K562 (cell line): ENCODE measurements around the gene WIPF2. TPM values are rescaled to one million over a fixed set of nuclear protein-coding genes. Genes with fewer than 3 reads are reported as not detected.
A peak's percentile ranks its signal among the peaks of the same experiment; 100 is the strongest.
"Not testable (repeated sequence)": the region's sequence is repeated elsewhere in the genome, so short reads cannot be mapped to it uniquely, and the experiment has no call there.

Source experiments
- ATAC-seq: fragments of 200-7000 bp; cut with Tn5 transposase; 3 replicates; pipeline ENCODE4 v1.9.1; 2020; ENCODE audit warnings: moderate library complexity
- BruUV-seq: library from RNA; stranded (reverse); fragments of 400-500 nt; replicated peaks from 2 replicates; lab custom pipeline; 2021; lab: Mats Ljungman, UMichigan
- CTCF ChIA-PET: fragments of 300-600 bp; formaldehyde crosslinking; extraction: SDS; loops from one replicate; lab custom pipeline; 2021; ENCODE audit warnings: low intra/inter-chr PET ratio; lab: Yijun Ruan, JAX
- POLR2A ChIA-PET: fragments of 300-600, 350-650 bp; sonication (Branson Sonifier 250); formaldehyde crosslinking; extraction: SDS; loops from one replicate; lab custom pipeline; 2021; ENCODE audit warnings: antibody characterized with exemption, inconsistent platforms; lab: Yijun Ruan, JAX
- DNase-seq, 4 experiments: peaks; one replicate each; pipeline versions ENCODE4 v3.0.0 to v3.0.0-alpha.2; 2011 to 2018; ENCODE audit warnings: low spot score in 3 of 4, mixed read lengths in 3 of 4; ENCODE audit errors: extremely low read depth in 1 of 4
- FAIRE-seq: peaks from 2 replicates; lab custom pipeline; 2011; peaks lifted over from hg19 to GRCh38; lab: Jason Lieb, UNC
- H2AFZ ChIP-seq: 2 replicates; pipeline ENCODE4 v1.6.0; 2011; ENCODE audit warnings: low read depth, low read length, control low read depth, inconsistent platforms
- H3K27ac ChIP-seq: fragments of 200-600 bp; 3 replicates; pipeline ENCODE4 v1.8.0; 2011; ENCODE audit warnings: low read depth, mild to moderate bottlenecking, control low read depth, inconsistent platforms, low read length, moderate library complexity, mixed read lengths; ENCODE audit errors: extremely low read depth
- H3K27me3 ChIP-seq, 2 experiments: fragments of 300-600 bp in 1 of 2; 2 replicates in 1 of 2; 3 replicates in 1 of 2; pipeline versions ENCODE4 v1.6.0 to v1.8.0; 2011; ENCODE audit warnings: inconsistent platforms in 2 of 2, low read length in 2 of 2, mild to moderate bottlenecking in 1 of 2, mixed read lengths in 1 of 2, moderate library complexity in 1 of 2; ENCODE audit not compliant: control insufficient read depth in 2 of 2, insufficient read depth in 2 of 2
- H3K36me3 ChIP-seq: fragments of 300-600 bp; 3 replicates; pipeline ENCODE4 v1.8.0; 2011; ENCODE audit warnings: mild to moderate bottlenecking, low read length, inconsistent platforms; ENCODE audit not compliant: control insufficient read depth, insufficient read depth
- H3K4me1 ChIP-seq, 2 experiments: fragments of 200-600 bp in 1 of 2; replicated peaks in 1 of 2; 2 replicates in 1 of 2; 3 replicates in 1 of 2; pipeline versions ENCODE4 v1.5.1 to v1.8.0; 2011; ENCODE audit warnings: inconsistent platforms in 2 of 2, low read length in 2 of 2, mild to moderate bottlenecking in 1 of 2, mixed read lengths in 1 of 2, moderate library complexity in 1 of 2; ENCODE audit not compliant: control insufficient read depth in 2 of 2, insufficient read depth in 2 of 2
- H3K4me2 ChIP-seq: 2 replicates; pipeline ENCODE4 v1.6.1; 2011; ENCODE audit warnings: low read length, control low read depth, inconsistent platforms, mixed read lengths; ENCODE audit not compliant: insufficient read depth
- H3K4me3 ChIP-seq: fragments of 200-600 bp; sonication (generic), shearing (Covaris generic); 2 replicates; pipeline ENCODE4 v1.5.1; 2016; ENCODE audit warnings: control low read depth, inconsistent platforms
- H3K79me2 ChIP-seq: fragments of 200-600 bp; 3 replicates; pipeline ENCODE4 v1.8.0; 2011; ENCODE audit warnings: low read length, inconsistent platforms; ENCODE audit not compliant: control insufficient read depth, insufficient read depth
- H3K9ac ChIP-seq, 2 experiments: 2 replicates each; pipeline versions ENCODE4 v1.6.0 to v1.6.1; 2011; ENCODE audit warnings: low read depth in 2 of 2, low read length in 2 of 2, control low read depth in 1 of 2, inconsistent platforms in 1 of 2, mild to moderate bottlenecking in 1 of 2, mixed read lengths in 1 of 2; ENCODE audit not compliant: insufficient read depth in 1 of 2
- H3K9me1 ChIP-seq: one replicate; pipeline ENCODE4 v1.6.0; 2011; ENCODE audit warnings: inconsistent platforms, mild to moderate bottlenecking, low read length, moderate library complexity; ENCODE audit not compliant: control insufficient read depth, insufficient read depth
- H3K9me3 ChIP-seq: replicated peaks from 2 replicates; pipeline ENCODE4 v1.5.1; 2011; ENCODE audit warnings: low read depth, low read length, inconsistent platforms; ENCODE audit not compliant: control insufficient read depth, insufficient read depth
- H4K20me1 ChIP-seq: replicated peaks from 2 replicates; pipeline ENCODE4 v1.6.1; 2011; ENCODE audit warnings: low read length, inconsistent platforms, mixed read lengths; ENCODE audit not compliant: control insufficient read depth, insufficient read depth
- ARID1B ChIP-seq: fragments of 450-650 bp; IDR thresholded peaks from 2 replicates; pipeline ENCODE4 v1.6.1; 2016; ENCODE audit warnings: antibody characterized with exemption, mild to moderate bottlenecking, inconsistent platforms
- NFIC ChIP-seq: fragments of 450-650 bp; IDR thresholded peaks from 2 replicates; pipeline ENCODE4 v1.6.1; 2017; ENCODE audit warnings: mild to moderate bottlenecking, inconsistent platforms
- POLR2A ChIP-seq: fragments of 450-650 bp; conservative IDR thresholded peaks from 2 replicates; pipeline ENCODE4 v1.6.1; 2016
- POLR2AphosphoS5 ChIP-seq: IDR thresholded peaks from 2 replicates; pipeline ENCODE4 v1.6.1; 2011; ENCODE audit warnings: mild to moderate bottlenecking, low read depth, low read length, moderate library complexity; ENCODE audit not compliant: control insufficient read depth, insufficient read depth
- RFX1 ChIP-seq: fragments of 450-650 bp; IDR thresholded peaks from 2 replicates; pipeline ENCODE4 v1.6.1; 2016; ENCODE audit warnings: mild to moderate bottlenecking, moderate library complexity
- TCF15 ChIP-seq: fragments of 250-450 bp; sonication (Bioruptor Pico); IDR thresholded peaks from 2 replicates; pipeline ENCODE4 v1.8.0; 2022; ENCODE audit warnings: moderate library complexity, mild to moderate bottlenecking, inconsistent platforms
- WGBS: fragments of 100-300 bp; shearing (Covaris generic); methylation state at CpG from one replicate; pipeline ENCODE4 v1.1.6; 2016; ENCODE audit warnings: low coverage, mixed read lengths; ENCODE audit not compliant: insufficient coverage; ENCODE audit errors: missing lambda C conversion rate; 5-methylcytosine and 5-hydroxymethylcytosine counted together
- in situ Hi-C: fragments of 300-500 bp; cut with MboI; formaldehyde crosslinking; loops from 4 replicates; pipeline ENCODE4 v1.15.0; 2018; ENCODE audit warnings: inconsistent platforms, mixed read lengths
- intact Hi-C: fragments of 100-400 bp; cut with micrococcal nuclease; formaldehyde crosslinking; loops from 2 replicates; pipeline ENCODE4 v1.14.2; 2022
- polyA plus RNA-seq, 8 experiments: library from polyadenylated mRNA; depleted of rRNA in 4 of 8; stranded (reverse) in 5 of 8; unstranded in 3 of 8; fragments of >200 nt; fragmentation: Nextera tagmentation in 2 of 8; fragmentation: Illumina TruSeq in 1 of 8; extraction: Ambion mirVana in 2 of 8; extraction: Trizol in 1 of 8; gene quantifications; 2 replicates each; pipeline versions ENCODE4 v1.2.1 to v1.2.3, GENCODE V29; 2011 to 2014; ENCODE audit warnings: inconsistent platforms in 1 of 8, missing spikeins in 1 of 8
- total RNA-seq, 7 experiments: library from RNA; depleted of rRNA in 6 of 7; stranded (reverse); fragments of >200 nt in 6 of 7; fragmentation: Illumina TruSeq in 2 of 7; extraction: Trizol in 2 of 7; gene quantifications; 2 replicates each; pipeline versions ENCODE4 v1.2.1 to v1.2.3, GENCODE V29; 2011 to 2021; ENCODE audit warnings: low replicate concordance in 1 of 7

The WIPF2 gene
- total and polyA plus RNA-seq, 9 of the 15 experiments (the other 6 are each of a cell fraction or from before 2014, with no cell fraction given), result 3.6 to 15.0 (median 5.3) TPM

DNA sequence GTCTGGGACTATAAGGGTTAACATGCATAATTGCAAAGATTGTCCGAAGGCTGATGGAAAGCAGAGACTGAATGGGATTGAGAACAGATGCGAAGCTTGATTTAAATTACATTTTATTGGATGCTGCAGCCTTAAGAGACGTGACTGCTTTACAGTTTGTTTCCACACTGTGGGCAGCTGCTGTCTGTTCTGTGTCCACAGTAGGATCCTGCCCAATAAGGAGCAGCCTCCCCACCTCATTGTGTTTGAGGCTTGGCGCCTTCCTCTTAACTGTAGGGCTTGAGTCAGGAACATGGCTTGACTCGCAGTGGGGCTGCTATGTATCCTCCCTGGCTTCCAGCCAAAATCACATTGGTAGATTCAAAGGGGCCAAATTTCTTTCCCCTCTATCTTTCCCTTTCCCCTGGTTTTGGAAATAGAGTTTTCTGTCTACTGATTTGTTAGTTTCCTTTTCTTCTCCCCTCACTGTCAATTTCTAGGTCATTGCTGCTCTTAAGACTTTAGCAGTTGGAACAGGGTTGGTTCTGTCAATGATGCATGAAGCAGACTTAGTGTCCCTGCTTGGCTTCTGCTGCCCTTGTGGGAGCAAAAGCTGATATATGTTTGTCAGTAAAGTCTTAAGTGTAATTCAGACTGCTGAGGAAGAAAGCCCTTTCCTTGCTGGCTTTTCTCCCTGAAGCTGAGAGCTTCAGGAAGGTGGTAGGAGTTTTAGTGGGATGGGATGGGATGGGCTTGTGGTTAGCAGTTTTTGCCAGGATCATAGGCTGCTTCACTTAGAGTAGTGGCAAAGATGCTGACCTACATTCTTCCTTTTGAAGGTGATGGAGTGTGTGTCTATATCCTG, 84.8 kb downstream of the WIPF2 start:
- no peaks in the 10 kb centered on the region for H3K27me3 ChIP-seq
- H3K4me1 ChIP-seq, result peaks cover 26 to 29% of the 10 kb centered on the region in 2 experiments
- DNase-seq (no peak), FAIRE-seq (no peak), ATAC-seq (no peak)
- TF ChIP-seq RFX1, result no peak
- peak; percentile 86 for TF ChIP-seq NFIC
- TF ChIP-seq POLR2A, result peak; percentile 14
- 0 out of 2 replicates have a peak, but pooled peaks have one; percentile 19 for TF ChIP-seq POLR2AphosphoS5
- no peak for TF ChIP-seq ARID1B
- no peak for TF ChIP-seq TCF15 (CRISPR knock-in tag)
- no peak overlapping the region for H3K4me2 ChIP-seq
- CTCF ChIA-PET, result interaction anchor here (1.0 to 3.7 kb wide), 7 partner anchors 16 to 256 kb away, joined by 3 to 90 read pairs (median 4); partner anchors contain the start of gene CDC6
- peaks cover 60% of the 10 kb centered on the region for H3K36me3 ChIP-seq
- no peaks in the 10 kb centered on the region for H3K9me3 ChIP-seq
- no peak overlapping the region for H3K4me3 ChIP-seq
- H3K9me1 ChIP-seq, result no peaks in the 10 kb centered on the region
- H3K27ac ChIP-seq, result no peak overlapping the region
- 78% methylated on average over 5 of the region's 5 CpGs for WGBS
- BruUV-seq, result no TSS peak
- in situ Hi-C loops (loop anchor here (5.0 kb wide), 1 partner anchor 48 kb away; no protein-coding TSS in a partner anchor), intact Hi-C loops (loop anchor here (1.0 to 10.0 kb wide), 2 partner anchors 51 to 231 kb away; no protein-coding TSS in a partner anchor)
- no peaks in the 10 kb centered on the region for H4K20me1 ChIP-seq
- H3K79me2 ChIP-seq, result no peaks in the 10 kb centered on the region; the same call in 2 of the 3 replicates
- POLR2A ChIA-PET, result interaction anchor here (0.5 to 2.0 kb wide), 6 partner anchors 8 to 591 kb away, joined by 3 to 7 read pairs (median 4); no protein-coding TSS in a partner anchor
- no peak overlapping the region for H2AFZ ChIP-seq
- H3K9ac ChIP-seq, result no peak overlapping the region

DNA sequence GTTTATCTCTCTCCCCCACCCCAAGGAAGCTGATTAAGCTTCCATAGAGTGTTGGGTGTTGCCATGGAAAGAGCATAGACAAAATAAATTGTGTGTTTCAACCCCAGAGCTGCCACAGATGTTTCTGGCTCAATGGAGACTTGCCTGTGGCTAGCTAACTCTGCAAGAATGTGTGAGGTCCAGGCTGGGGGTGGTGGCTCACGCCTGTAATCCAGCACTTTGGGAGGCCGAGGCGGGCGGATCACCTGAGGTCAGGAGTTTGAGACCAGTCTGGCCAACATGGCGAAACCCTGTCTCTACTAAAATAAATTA, 85.4 kb downstream of the WIPF2 start:
- not testable (repeated sequence) for FAIRE-seq, H4K20me1 ChIP-seq, ATAC-seq, H3K4me2 ChIP-seq, H3K27ac ChIP-seq, H3K9me3 ChIP-seq, H3K9ac ChIP-seq, DNase-seq, H3K27me3 ChIP-seq, H3K79me2 ChIP-seq, H3K9me1 ChIP-seq, H3K4me3 ChIP-seq, H2AFZ ChIP-seq, BruUV-seq
- in situ Hi-C loops, result loop anchor here (5.0 kb wide), 1 partner anchor 48 kb away; no protein-coding TSS in a partner anchor
- 93% methylated on average over 5 of the region's 5 CpGs for WGBS
- intact Hi-C loops, result loop anchor here (10.0 kb wide), 1 partner anchor 230 kb away; no protein-coding TSS in a partner anchor
- CTCF ChIA-PET, result interaction anchor here (1.4 kb wide), 1 partner anchor 17 kb away, joined by 3 read pairs; the partner anchor contains the start of gene CDC6
- POLR2A ChIA-PET, result interaction anchor here (0.6 to 2.0 kb wide), 4 partner anchors 14 to 68 kb away, joined by 3 to 7 read pairs (median 4); no protein-coding TSS in a partner anchor
- H3K4me1 ChIP-seq, result peaks cover 31 to 35% of the 10 kb centered on the region in 2 experiments
- peaks cover 54% of the 10 kb centered on the region for H3K36me3 ChIP-seq
